Stomach (tissue), 4 donors: ENCODE data around the gene FOXO3.

ENCODE experiments used
- CTCF ChIP-seq, 7 experiments: fragments of 450-650 bp in 4 of 7; fragments of 200-600 bp in 3 of 7; sonication (generic) in 3 of 7; IDR thresholded peaks; one replicate each; pipeline ENCODE4 v1.5.1; 2016 to 2019; ENCODE audit warnings: antibody characterized with exemption in 7 of 7, control low read depth in 2 of 7, mild to moderate bottlenecking in 1 of 7
- EP300 ChIP-seq: sonication (generic); formaldehyde crosslinking; IDR thresholded peaks from one replicate; pipeline ENCODE4 v1.6.1; 2017; ENCODE audit warnings: antibody characterized with exemption

GRCh38 chr6:108580646-108581045, 19.9 kb downstream of the FOXO3 start:
- TF ChIP-seq CTCF (IDR thresholded peaks at IDR 0.05), result no peak
- no peak for TF ChIP-seq EP300
